Measurements from ENCODE around the gene PLCD1.

The PLCD1 gene

DNA sequence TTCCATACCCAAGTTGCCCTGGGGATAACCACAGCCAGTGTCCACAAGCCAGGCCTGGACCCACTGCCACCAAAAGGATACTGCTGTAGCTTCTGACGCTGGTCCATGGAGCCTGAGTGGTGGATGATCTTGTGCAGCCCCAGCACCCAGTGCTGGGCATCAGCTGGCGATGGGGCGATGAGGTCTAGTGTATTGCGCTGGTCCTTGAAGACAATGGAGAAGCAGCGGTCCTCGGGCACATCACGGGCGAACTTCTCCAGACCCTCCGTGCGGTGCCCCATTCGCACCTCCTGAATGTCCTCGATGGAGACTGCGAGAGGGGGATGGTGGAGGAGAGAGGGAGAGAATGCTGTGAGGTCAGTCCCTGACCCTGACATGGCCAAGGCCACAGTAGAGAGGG is 13.0 kb downstream of the PLCD1 start:
- no peak for FAIRE-seq

DNA sequence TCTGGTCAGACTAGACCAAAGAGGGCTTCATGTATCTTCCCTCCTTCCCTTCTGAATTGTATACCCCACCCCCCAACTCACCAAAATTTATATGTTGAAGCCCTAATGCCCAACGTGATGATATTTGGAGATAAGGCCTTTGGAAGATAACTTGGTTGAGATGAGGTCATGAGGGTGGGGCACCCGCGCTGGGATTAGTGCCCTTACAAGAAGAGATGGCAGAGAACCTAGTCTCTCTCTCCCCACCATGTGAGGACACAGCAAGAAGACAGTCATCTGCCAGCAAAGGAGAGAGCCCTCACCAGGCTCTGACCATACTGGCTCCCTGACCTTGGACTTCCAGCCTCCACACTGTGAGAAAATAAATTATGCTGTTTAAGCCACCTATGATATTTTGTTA is 13.5 kb downstream of the PLCD1 start:
- no peak for FAIRE-seq

DNA sequence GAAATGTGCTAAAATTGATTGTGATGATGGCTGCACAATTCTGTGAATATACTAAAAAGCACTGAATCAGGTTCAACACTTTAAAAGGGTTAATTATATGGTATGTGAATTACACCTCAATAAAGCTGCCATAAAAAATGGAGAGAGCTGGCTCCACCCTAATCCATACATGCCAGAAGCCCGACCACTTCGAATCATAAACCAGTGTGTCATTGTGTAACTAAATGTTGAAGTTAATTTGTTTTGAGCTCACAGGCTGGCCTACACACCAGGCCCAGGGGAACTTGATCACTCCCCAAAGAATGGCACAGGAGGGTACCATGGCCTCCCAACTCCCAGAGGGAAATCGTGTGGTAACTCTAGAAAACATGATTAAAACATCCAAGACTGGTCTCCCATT is 14.0 kb downstream of the PLCD1 start:
- FAIRE-seq = no peak

DNA sequence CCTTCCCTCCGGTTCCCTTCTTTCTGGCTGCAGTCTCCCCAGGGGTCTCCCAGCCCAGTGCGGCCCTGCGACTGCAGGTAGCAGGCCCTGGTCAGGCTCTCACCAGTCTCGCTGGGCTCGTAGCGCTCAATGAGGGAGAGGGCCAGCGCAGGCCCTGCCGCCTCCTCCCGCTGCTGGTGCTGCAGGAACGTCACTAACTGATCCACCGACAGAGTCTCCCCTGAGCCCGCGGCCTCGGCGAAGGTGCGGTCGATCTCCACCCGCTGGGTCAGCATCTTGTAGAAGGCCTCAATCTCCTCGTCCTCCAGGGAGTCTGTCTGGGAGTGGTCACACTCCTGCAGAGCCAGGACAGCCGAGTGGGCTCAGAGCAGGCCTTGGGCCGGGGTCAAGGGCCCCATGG is 18.3 kb downstream of the PLCD1 start:
- FAIRE-seq = no peak

DNA sequence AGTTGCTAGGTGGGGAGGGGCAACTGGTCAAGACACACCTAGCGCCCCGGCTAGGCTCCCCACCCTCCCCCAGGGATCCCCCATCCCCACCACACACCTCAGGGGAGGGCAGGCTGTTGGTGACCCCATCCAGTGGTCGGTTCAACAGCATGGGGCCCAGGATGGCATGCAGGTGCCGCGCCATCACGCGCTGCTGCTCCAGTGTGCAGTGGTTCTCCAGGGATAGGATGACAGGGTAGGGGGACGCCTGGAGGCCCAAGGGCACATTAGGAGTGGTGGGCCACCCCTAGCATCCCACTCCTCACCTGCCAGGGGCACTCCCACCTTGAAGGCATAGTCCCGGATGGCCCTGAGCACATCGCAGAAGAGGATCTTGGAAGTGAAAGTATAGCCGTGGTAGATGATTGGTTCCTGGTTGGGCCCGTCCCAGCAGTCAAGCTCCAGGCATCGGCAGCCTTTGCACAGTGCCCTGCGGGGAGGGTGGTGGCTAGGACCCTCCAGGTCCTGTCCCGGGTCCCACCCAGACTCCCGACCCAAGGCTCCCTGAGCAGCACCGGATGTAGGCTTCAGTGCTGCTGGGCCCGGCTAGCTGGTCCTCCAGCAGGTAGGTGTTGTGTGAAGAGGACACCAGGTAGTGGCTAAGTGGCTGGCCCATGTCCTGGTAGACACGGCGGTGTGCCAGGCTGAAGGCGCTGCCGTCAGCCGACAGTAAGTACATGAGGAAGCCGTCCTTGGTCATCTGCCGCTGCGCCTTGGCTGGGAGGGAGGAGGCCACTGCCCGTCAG is 19.4 kb downstream of the PLCD1 start:
- no peak for FAIRE-seq

DNA sequence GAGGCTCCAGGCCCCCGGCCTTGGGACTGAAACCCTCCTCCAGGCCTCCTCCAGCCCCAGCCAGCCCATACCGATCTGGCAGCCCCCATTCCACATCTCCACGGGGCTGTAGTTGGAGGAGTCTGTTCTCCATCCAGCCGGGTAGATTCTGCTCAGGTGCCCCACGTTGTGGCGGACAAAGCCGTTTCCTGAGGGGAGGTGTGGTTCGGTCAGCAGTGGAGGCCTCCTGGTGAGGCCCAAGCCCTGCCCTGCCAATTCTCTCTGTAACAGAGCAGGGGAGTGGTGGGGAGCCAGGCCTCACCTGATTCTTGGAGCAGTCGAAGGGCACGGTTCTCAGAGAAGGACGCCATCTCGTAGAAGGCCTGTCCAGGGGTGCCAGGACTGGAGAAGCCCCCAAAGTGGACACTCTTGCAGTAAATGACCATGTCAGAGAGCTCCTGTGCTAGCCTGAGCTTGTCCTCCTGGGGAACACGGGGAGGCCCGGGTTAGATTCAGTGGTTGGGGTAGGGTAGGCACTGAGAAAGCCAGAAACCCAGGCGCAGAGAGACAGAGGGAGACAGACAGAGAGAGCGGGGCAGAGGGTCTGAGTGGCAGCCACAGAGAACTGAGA is 20.4 kb downstream of the PLCD1 start:
- no peak for FAIRE-seq

DNA sequence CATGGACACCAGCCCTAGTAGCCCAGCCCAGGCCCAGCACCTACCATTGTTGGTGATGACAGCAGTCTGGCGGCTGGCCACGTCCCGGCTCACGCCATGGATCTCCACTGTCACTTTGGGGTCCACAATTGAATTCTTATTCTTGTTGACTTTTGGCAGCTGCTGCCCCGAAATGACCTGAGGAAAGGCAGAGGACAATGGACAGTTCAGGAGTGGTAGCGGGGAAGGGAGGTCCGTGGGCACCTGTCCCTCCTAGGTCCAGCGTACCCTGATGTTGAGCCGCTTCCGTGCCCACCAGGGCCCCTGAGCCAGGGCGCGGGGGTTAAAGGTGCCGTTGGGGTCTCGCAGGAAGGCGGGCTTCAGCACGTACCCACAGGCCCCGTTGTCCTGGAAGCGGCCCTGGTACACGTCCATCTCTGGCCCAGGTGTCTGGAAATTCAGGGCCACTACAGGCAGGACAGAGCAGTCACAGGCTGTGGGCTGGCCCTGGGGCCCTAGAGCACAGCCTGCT is 21.2 kb downstream of the PLCD1 start:
- no peak for FAIRE-seq

DNA sequence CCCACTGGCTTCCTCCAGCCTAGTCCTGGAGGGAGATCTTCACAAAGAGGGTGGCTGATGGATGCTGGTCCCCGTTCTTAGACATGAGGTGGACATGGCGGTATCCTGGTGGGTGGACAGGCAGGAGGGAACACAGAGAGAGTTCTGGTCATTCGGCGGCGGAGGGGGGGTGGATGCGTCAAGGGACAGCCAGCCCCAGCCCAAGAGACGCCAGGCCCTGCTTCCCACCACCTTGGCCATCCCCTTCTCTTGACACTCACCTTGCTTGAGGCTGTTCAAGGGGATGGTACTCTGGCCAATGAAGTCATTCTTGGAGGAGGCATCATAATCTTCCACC is 21.7 kb downstream of the PLCD1 start:
- no peak for FAIRE-seq

DNA sequence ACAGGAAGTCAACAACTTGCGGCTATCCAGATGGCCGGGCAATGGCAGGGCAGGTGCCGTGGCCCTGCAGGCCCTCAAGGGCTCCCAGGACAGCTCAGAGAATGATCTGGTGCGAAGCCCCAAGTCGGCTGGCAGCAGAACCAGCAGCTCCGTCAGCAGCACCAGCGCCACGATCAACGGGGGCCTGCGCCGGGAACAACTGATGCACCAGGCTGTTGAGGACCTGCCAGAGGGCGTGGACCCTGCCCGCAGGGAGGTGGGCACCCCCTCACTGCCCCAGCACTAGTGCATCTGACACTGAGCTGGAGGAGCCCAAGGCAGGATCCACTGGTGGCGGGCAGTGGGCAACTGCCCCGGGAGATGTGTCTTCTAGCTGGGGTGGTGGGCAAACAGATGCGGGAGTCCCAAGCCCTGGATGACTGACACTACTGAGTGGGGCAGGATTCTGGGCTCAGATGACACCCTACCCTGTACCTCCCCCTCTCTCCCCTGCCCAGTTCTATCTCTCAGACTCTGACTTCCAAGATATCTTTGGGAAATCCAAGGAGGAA is 22.9 kb downstream of the PLCD1 start:
- FAIRE-seq = no peak

DNA sequence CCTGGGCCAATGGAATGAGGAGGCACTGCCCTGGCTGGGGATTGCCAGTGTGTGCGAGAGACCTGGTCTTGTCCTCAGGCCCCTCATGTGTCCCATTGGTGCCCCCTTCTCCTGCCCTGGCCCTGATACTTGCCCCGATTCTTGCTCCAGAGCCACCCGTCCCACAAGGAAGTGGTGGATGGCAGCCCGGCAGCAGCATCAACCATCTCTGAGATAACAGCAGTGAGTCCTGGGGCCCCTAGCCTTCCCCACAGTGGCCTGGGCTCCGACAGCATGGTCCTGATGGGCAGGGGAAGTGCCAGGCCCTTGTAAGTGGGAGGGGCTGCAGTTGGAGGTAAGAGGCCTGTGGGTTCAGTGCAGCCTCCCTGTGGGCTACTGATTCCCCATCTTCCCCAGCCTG is 23.4 kb downstream of the PLCD1 start:
- FAIRE-seq = no peak

DNA sequence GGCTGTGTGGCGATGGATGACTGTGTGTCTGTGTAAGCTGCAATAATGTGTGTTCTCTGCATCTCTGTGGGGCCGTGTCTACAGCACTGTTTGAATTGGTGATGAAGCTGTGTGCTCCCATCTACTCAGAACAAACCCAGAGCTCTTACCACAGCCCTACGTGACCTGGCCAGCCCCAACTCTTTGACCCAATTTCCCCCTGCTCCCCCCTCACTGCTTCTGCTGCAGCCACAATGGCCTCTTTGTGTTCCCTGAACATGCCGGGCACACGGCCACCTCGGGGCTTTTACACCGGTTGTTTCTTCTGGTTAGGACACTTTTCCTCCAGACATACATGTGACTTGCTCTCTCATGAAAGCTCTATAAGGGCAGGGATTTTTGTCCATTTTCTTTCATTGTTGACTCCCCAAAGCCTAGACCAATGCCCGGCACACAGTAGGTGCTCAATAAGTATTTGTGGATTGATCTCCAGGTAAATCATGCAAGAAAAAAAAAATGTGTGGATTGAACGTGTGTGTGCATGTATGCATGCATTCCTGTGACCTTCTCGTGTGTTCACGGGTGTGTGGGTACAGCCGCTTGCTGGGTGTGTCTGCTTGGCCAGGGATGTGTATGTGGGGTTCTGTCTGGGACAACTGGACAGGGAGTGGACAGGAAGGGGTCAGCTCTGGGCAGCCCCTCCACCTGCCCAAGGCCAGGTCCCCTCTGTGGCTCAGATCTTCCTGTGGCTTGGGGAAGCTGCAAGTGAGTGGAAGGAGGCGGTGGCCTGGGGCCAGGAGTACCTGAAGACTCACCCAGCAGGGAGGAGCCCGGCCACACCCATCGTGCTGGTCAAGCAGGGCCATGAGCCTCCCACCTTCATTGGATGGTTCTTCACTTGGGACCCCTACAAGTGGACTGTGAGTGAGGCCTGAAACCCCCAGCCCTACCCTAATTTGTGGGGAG is 24.1 kb downstream of the PLCD1 start:
- no peak for FAIRE-seq

DNA sequence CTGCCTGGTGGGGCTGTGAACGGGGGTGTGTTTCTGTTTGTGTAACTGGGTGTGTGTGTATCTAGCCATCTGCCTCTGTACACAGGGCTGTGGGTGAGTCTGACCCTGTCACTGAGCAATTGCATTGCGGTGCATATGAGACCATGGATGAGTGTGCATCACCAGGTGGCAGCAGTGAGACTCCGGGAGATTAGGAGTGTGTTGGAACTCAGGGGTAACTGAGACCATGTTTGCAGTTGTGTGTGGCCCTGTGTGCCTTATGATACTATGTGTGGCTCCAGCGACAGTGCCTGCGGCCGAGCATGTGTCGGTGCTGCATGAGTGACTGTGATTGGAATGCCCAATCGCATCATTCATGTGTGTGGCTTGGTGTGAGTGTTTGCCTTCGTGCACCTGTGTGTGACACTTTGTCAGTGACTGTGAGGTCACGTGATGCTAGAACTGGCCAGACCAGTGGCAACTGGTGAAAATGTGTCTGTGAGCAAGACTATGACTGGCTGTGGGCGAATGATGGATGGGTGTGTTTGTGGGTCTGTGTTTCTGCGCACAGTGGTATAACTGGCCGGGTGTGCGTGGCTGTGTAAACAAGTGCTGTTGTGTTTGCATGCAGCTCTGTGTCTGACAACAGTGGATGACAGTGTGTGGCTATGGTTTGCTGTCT is 24.9 kb downstream of the PLCD1 start:
- FAIRE-seq = no peak

DNA sequence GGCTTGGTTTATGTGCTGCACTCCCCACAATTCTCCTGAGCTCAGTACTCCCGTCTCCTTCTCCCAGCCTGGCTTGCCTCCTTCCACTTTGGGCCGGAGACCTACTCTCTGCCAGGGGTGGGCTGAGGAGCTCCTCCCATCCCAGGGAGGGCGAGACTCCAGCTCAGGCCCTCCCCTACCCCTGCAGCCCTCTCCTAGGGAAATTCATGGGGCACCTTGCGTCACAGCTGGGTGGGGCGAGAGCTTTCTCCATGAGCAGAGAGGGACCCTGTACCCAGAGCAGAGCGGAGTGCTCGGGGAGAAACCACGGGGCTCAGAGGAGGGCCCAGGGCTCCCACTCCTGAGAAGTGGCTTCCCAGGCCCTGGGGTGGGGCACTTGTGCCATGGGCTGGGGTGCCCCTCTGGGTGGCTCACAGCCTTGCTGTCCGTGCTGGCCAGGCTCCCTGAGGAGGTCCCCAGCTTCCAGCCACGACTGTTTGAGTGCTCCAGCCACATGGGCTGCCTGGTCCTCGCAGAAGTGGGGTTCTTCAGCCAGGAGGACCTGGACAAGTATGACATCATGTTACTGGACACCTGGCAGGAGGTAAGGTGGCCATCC is 25.5 kb downstream of the PLCD1 start:
- FAIRE-seq = no peak

DNA sequence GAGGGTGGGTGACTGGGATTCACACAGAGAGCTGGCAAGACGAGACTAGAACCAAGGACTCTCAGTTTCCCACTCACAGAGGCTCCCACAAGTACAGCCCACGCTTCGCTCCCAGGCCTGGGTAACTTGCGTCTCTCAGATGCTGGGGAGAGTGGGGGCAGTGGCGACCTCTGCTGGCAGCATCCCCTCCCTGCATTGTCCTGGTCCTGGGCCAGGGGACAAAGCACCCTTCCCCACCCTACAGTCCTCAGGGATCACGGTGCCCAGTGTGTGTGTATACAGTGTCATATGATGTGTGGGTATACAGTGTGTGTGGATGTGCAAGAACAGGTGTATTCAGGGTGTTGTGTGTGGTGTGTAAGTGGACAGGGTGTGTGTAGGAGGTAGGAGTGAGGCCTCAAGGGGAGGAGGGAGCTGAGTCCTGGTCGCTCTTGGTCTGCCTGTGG is 26.0 kb downstream of the PLCD1 start:
- no peak for FAIRE-seq

DNA sequence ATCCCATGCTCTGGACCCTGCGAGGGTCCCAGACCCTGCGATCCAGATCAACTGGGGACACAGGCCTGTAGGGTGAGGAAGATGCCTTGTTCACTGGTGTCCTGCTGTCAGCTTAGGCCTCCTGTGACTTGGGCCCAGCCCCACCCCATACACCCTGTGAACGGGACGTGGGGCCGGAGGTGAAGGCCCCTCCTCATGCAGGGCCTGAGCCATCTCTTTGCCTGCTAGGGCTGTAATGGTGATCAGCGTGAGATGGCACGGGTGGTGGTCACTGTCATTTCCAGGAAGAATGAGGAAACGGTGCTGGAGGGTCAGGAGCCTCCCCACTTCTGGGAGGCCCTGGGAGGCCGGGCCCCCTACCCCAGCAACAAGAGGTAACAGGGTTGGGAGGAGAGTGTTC is 26.5 kb downstream of the PLCD1 start:
- FAIRE-seq = no peak

DNA sequence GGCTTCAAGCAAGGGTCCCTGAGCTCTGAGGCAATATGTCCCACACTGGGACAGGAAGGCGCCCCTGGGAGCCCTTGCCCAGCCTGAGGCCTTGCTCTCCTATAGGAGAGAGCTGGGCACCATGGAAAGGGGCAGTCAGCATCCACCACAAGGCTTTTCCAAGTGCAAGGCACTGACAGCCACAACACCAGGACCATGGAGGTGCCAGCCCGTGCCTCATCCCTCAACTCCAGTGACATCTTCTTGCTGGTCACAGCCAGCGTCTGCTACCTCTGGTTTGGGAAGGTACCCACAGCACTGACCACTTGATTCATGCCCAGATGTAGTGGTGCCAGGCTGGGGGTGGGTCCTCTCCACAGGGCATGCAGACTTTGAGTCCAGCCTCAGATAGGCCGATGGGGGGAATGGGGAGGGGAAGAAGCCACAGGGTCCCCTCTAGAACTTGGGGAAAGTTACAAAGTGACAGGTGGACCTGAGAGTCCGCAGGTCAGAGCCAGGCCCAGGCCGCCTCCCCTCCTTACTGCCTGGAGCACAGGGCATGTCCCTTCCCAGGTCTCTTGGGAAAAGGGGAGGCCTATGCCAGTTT is 27.1 kb downstream of the PLCD1 start:
- no peak for FAIRE-seq

DNA sequence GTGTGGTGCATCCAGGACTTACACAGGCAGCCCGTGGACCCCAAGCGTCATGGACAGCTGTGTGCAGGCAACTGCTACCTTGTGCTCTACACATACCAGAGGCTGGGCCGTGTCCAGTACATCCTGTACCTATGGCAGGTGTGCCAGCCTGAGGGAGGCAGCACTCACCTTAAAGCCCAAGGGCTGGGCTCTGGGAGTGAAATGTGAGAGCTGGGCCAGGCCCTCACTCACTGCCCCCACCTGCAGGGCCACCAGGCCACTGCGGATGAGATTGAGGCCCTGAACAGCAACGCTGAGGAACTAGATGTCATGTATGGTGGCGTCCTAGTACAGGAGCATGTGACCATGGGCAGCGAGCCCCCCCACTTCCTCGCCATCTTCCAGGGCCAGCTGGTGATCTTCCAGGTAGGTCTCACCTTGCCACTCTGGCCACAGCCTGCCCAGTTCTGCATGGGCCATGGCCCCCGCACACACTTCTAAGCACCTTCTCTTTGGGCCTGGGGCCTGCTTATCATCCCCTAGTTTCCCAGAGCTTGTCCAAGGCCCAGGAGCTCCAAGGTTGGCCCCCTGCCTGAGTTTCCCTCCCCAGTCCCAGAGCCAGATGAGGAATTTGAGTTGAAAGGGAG is 27.9 kb downstream of the PLCD1 start:
- no peak for FAIRE-seq

DNA sequence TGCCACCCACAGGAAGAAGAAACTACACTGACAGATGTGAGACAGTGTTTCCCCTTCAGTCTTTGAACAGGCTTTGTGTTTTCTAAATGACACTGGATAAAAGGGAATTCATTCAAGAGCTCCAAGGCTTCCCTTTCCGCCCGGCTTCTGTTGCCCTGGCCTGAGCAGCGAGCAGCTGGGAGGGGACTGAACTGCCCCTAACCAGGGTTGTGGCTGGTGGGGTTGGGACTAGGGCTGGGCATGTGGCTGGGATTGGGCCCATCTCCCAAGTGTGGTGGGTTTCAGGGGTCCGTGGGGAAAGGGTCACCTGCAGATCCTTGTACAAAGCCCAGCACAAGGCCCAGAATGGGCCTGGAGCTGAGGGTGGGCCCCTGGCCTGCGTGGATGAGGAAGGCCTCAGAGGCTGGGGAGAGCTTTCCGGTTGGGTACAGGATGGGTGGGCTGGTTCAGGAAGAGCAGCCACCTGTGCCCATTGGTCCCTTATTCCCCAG is 28.4 kb downstream of the PLCD1 start:
- no peak for FAIRE-seq

DNA sequence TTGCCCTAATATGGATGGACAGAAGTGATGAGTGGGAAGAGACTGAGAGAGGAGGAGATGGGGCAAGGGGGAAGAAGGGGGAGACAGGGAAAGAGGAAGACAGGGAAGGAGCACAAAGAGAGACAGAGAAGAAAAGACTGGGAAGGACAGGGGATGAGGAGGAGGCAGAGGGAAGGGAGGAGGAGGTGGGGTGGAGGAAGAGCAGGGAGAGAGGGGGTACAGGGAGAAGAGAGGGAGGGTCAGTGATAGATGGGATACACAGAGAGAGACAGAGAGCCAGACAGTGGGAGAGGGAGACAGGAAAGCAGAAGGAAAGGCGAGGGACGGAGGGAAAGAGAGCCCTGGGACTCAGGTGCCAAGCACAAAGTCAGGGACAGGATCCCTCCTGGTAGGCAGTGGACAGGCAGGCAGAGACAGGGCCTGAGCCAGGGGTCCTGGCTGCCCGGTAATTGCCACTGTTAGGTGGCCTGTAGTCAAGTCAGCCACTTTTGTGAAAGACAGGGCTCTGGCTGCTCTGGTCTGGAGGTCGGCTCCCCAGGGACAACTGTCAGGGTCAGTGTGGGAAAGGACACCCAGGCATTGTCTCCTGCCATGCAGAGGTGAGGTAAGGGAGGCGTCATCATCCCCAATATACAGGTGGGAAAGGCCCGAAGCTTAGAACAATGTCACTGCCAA is 29.1 kb downstream of the PLCD1 start:
- no peak for FAIRE-seq

DNA sequence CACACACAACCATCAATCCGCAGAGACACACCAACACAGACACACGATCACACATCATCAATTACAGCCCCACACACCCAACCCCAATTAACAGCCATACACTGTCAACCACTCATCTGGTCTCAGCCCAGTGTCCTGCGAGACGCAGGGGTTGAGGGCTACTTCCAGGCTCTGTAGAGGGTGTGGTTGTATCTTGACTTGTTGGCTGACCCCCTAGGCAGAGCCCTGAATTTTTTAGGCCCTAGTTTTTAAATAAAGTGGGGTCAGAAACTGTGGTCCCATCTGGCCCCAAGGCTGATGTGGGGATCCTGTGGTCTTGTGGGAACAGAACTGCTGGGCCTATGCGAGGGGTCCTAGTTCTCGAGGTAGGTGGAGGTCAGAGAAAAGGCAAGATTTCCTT is 29.6 kb downstream of the PLCD1 start:
- FAIRE-seq = no peak
